Stimulated activated CD4-positive, alpha-beta T cell treated with anti-CD3 and anti-CD28 coated beads, TNF-alpha, amount 100 ng/mL, for 24 hours (primary cell): ENCODE measurements around the gene INO80.

Experiments
- DNase-seq, 3 experiments: peaks; one replicate each; pipeline ENCODE4 v3.0.0-alpha.2; 2020; ENCODE audit warnings: low read depth in 3 of 3

The INO80 gene

GRCh38 chr15:41048397-41048796, 67.7 kb downstream of the INO80 start:
- no peak for DNase-seq

- DNase-seq: no peak
These were observed 68.6 kb downstream of the INO80 start for GRCh38 chr15:41047474-41047873.

GRCh38 chr15:41043276-41043951, 72.7 kb downstream of the INO80 start:
- no peak for DNase-seq

GRCh38 chr15:41042851-41043250, 73.2 kb downstream of the INO80 start:
- no peak for DNase-seq

- no peak for DNase-seq
These were observed 77.0 kb downstream of the INO80 start for GRCh38 chr15:41039121-41039520.

GRCh38 chr15:41032079-41032328, 84.1 kb downstream of the INO80 start:
- no peak for DNase-seq

GRCh38 chr15:41031232-41032078, 84.6 kb downstream of the INO80 start:
- no peak for DNase-seq

- no peak for DNase-seq
These were observed 87.2 kb downstream of the INO80 start for GRCh38 chr15:41028853-41029252.

- DNase-seq: no peak
These were observed 90.7 kb downstream of the INO80 start for GRCh38 chr15:41025393-41025792.

GRCh38 chr15:41024885-41025284, 91.2 kb downstream of the INO80 start:
- no peak for DNase-seq

- no peak for DNase-seq
These were observed 91.9 kb downstream of the INO80 start for GRCh38 chr15:41024131-41024530.

GRCh38 chr15:41022487-41023090, 93.5 kb downstream of the INO80 start:
- peak in 2 of 3 experiments; percentile 4 to 9 for DNase-seq

- DNase-seq: no peak
These were observed 95.3 kb downstream of the INO80 start for GRCh38 chr15:41020829-41021228.

GRCh38 chr15:41020311-41020710, 95.8 kb downstream of the INO80 start:
- DNase-seq: no peak

- DNase-seq: no peak
These were observed 96.9 kb downstream of the INO80 start for GRCh38 chr15:41019174-41019573.

- DNase-seq: no peak
These were observed 97.5 kb downstream of the INO80 start for GRCh38 chr15:41018534-41018933.

- DNase-seq: no peak
These were observed 98.9 kb downstream of the INO80 start for GRCh38 chr15:41017066-41017735.

- DNase-seq: no peak
These were observed 102.2 kb downstream of the INO80 start for GRCh38 chr15:41013691-41014414.

GRCh38 chr15:41011055-41011815, 104.8 kb downstream of the INO80 start:
- no peak for DNase-seq

GRCh38 chr15:41010345-41010744, 105.7 kb downstream of the INO80 start:
- DNase-seq: no peak

- DNase-seq: no peak
These were observed 109.6 kb downstream of the INO80 start for GRCh38 chr15:41006479-41006878.
